H9 (cell line): ENCODE data around the gene C2orf68. TPM values are rescaled to one million over a fixed set of nuclear protein-coding genes. Genes with fewer than 3 reads are reported as not detected.

Experiments used
- DNase-seq: peaks from one replicate; pipeline ENCODE4 v3.0.0-alpha.2; 2017
- H2AFZ ChIP-seq: one replicate; pipeline ENCODE4 v1.6.1; 2013; ENCODE audit warnings: mild to moderate bottlenecking, low read length, control low read depth, moderate library complexity
- H2AK5ac ChIP-seq: 2 replicates; pipeline ENCODE4 v1.6.1; 2013; ENCODE audit warnings: low read length, control low read depth, mixed read lengths; ENCODE audit not compliant: insufficient read length
- H2BK120ac ChIP-seq: one replicate; pipeline ENCODE4 v1.6.1; 2013; ENCODE audit warnings: low read depth, mild to moderate bottlenecking, low read length, control low read depth, inconsistent platforms; ENCODE audit not compliant: poor library complexity, severe bottlenecking
- H2BK12ac ChIP-seq: 2 replicates; pipeline ENCODE4 v1.6.1; 2013; ENCODE audit warnings: low read length, control low read depth, mixed read lengths, low read depth; ENCODE audit not compliant: insufficient read length
- H2BK15ac ChIP-seq: 2 replicates; pipeline ENCODE4 v1.6.1; 2013; ENCODE audit warnings: low read depth, low read length, control low read depth
- H2BK20ac ChIP-seq: one replicate; pipeline ENCODE4 v1.6.1; 2013; ENCODE audit warnings: low read depth, mild to moderate bottlenecking, low read length, control low read depth, inconsistent platforms; ENCODE audit not compliant: poor library complexity, severe bottlenecking
- H2BK5ac ChIP-seq: 2 replicates; pipeline ENCODE4 v1.6.1; 2013; ENCODE audit warnings: low read length, control low read depth, mixed read lengths; ENCODE audit not compliant: insufficient read length
- H3K14ac ChIP-seq: 2 replicates; pipeline ENCODE4 v1.6.1; 2013; ENCODE audit warnings: low read length, control low read depth; ENCODE audit not compliant: insufficient read depth
- H3K18ac ChIP-seq: 2 replicates; pipeline ENCODE4 v1.6.1; 2013; ENCODE audit warnings: low read depth, mild to moderate bottlenecking, mixed read lengths, low read length, control low read depth; ENCODE audit not compliant: insufficient read length
- H3K23ac ChIP-seq: 2 replicates; pipeline ENCODE4 v1.6.1; 2013; ENCODE audit warnings: low read length, control low read depth, mixed read lengths, low read depth; ENCODE audit not compliant: insufficient read length
- H3K23me2 ChIP-seq: 2 replicates; pipeline ENCODE4 v1.6.1; 2013; ENCODE audit warnings: low read depth, mild to moderate bottlenecking, mixed read lengths, low read length, control low read depth; ENCODE audit not compliant: insufficient read length, poor library complexity, severe bottlenecking
- H3K27ac ChIP-seq: 2 replicates; pipeline ENCODE4 v1.5.1; 2013; ENCODE audit warnings: low read length, control low read depth, mixed read lengths, low read depth; ENCODE audit not compliant: insufficient read length
- H3K27me3 ChIP-seq: 2 replicates; pipeline ENCODE4 v1.6.1; 2013; ENCODE audit warnings: low read length, control low read depth, inconsistent platforms; ENCODE audit not compliant: insufficient read depth
- H3K4ac ChIP-seq: 2 replicates; pipeline ENCODE4 v1.6.1; 2013; ENCODE audit warnings: low read depth, mild to moderate bottlenecking, control low read depth, inconsistent platforms, low read length, moderate library complexity
- H3K4me1 ChIP-seq: 2 replicates; pipeline ENCODE4 v1.6.1; 2013; ENCODE audit warnings: low read length, control low read depth, inconsistent platforms; ENCODE audit not compliant: insufficient read depth
- H3K4me2 ChIP-seq: 2 replicates; pipeline ENCODE4 v1.6.1; 2013; ENCODE audit warnings: low read length, control low read depth, mixed read lengths; ENCODE audit not compliant: insufficient read length, insufficient read depth
- H3K56ac ChIP-seq: 2 replicates; pipeline ENCODE4 v1.6.1; 2013; ENCODE audit warnings: low read depth, mild to moderate bottlenecking, mixed read lengths, low read length, control low read depth; ENCODE audit not compliant: insufficient read length
- H3K79me1 ChIP-seq: 2 replicates; pipeline ENCODE4 v1.6.1; 2013; ENCODE audit warnings: low read depth, mild to moderate bottlenecking, moderate library complexity, low read length, control low read depth, inconsistent platforms; ENCODE audit not compliant: insufficient read depth, poor library complexity, severe bottlenecking
- H3K79me2 ChIP-seq: 2 replicates; pipeline ENCODE4 v1.6.1; 2013; ENCODE audit warnings: low read length, control low read depth, inconsistent platforms; ENCODE audit not compliant: insufficient read depth
- H3K9ac ChIP-seq: 2 replicates; pipeline ENCODE4 v1.6.1; 2013; ENCODE audit warnings: low read length, control low read depth, mixed read lengths; ENCODE audit not compliant: insufficient read length; ENCODE audit errors: extremely low read depth
- H3K9me3 ChIP-seq: one replicate; pipeline ENCODE4 v1.6.1; 2013; ENCODE audit warnings: low read depth, low read length, inconsistent platforms; ENCODE audit not compliant: control insufficient read depth
- H3T11ph ChIP-seq: one replicate; pipeline ENCODE4 v1.6.1; 2013; ENCODE audit warnings: mild to moderate bottlenecking, low read length, control low read depth, inconsistent platforms
- H4K20me1 ChIP-seq: one replicate; pipeline ENCODE4 v1.6.1; 2013; ENCODE audit not compliant: control insufficient read depth, insufficient read length, insufficient read depth
- H4K5ac ChIP-seq: 2 replicates; pipeline ENCODE4 v1.6.1; 2013; ENCODE audit warnings: low read depth, mild to moderate bottlenecking, mixed read lengths, low read length, control low read depth; ENCODE audit not compliant: insufficient read length
- H4K8ac ChIP-seq: replicated peaks from 2 replicates; pipeline ENCODE4 v1.6.1; 2013; ENCODE audit warnings: low read length, control low read depth, mixed read lengths, low read depth; ENCODE audit not compliant: insufficient read length
- H4K91ac ChIP-seq: 2 replicates; pipeline ENCODE4 v1.6.1; 2013; ENCODE audit warnings: low read depth, mild to moderate bottlenecking, moderate library complexity, mixed read lengths, low read length, control low read depth; ENCODE audit not compliant: insufficient read length
- H3K27ac Mint-ChIP-seq, 3 experiments: 2 replicates in 2 of 3; 3 replicates in 1 of 3; pipeline ENCODE4 v1.8.0; 2020 to 2021; ENCODE audit warnings: mixed read lengths in 3 of 3, mild to moderate bottlenecking in 1 of 3, moderate library complexity in 1 of 3
- H3K27me3 Mint-ChIP-seq: 2 replicates; pipeline ENCODE4 v1.8.0; 2021; ENCODE audit warnings: low read depth, mild to moderate bottlenecking, moderate library complexity, mixed read lengths
- H3K36me3 Mint-ChIP-seq, 3 experiments: 2 replicates in 2 of 3; 3 replicates in 1 of 3; pipeline ENCODE4 v1.8.0; 2020 to 2021; ENCODE audit warnings: low read depth in 3 of 3, mixed read lengths in 3 of 3; ENCODE audit not compliant: insufficient read depth in 1 of 3
- H3K4me1 Mint-ChIP-seq, 2 experiments: 2 replicates each; pipeline ENCODE4 v1.8.0; 2020; ENCODE audit warnings: mixed read lengths in 2 of 2
- H3K4me3 Mint-ChIP-seq, 2 experiments: 2 replicates in 1 of 2; 3 replicates in 1 of 2; pipeline ENCODE4 v1.8.0; 2020 to 2021; ENCODE audit warnings: mild to moderate bottlenecking in 2 of 2, mixed read lengths in 2 of 2, moderate library complexity in 1 of 2
- H3K9me3 Mint-ChIP-seq, 2 experiments: 2 replicates in 1 of 2; 3 replicates in 1 of 2; pipeline ENCODE4 v1.8.0; 2020; ENCODE audit warnings: mild to moderate bottlenecking in 2 of 2, mixed read lengths in 2 of 2, moderate library complexity in 1 of 2
- CTCF ChIP-seq: fragments of 200-600 bp; sonication (generic); conservative IDR thresholded peaks from 3 replicates; pipeline ENCODE4 v1.8.0; 2021; ENCODE audit warnings: antibody characterized with exemption, mild to moderate bottlenecking
- WGBS: extraction: QIAGEN DNeasy Blood & Tissue Kit; methylation state at CpG from one replicate; pipeline ENCODE4 v1.1.7; 2013; ENCODE audit warnings: missing lambda C conversion rate, low lambda C conversion rate, mixed read lengths; ENCODE audit not compliant: insufficient read length; ENCODE audit errors: extremely low coverage; 5-methylcytosine and 5-hydroxymethylcytosine counted together
- total RNA-seq: library from RNA; stranded (reverse); gene quantifications from 2 replicates; pipeline ENCODE4 v1.2.1, GENCODE V29; 2021

The C2orf68 gene
- total RNA-seq, 1 experiment from 2014 or later: 39.6 TPM

- H4K91ac ChIP-seq: no peak overlapping the region
- H3K9me3 ChIP-seq: no peaks in the 10 kb centered on the region
- no peaks in the 10 kb centered on the region for H3K23me2 ChIP-seq
- H3K4me1 Mint-ChIP-seq: no peaks in the 10 kb centered on the region
- H3T11ph ChIP-seq: no peak overlapping the region
- H3K4me1 ChIP-seq: no peaks in the 10 kb centered on the region
- no peak overlapping the region for H3K27ac ChIP-seq
- no peak overlapping the region for H3K18ac ChIP-seq
- H4K20me1 ChIP-seq: no peaks in the 10 kb centered on the region
- no peak overlapping the region for H2AFZ ChIP-seq
- no peaks in the 10 kb centered on the region; the same call in 1 of the 2 replicates for H3K27me3 Mint-ChIP-seq
- WGBS: no CpG with 5 or more reads among the region's 3 CpGs
- no peak for DNase-seq
- H4K5ac ChIP-seq: no peak overlapping the region
- no peak overlapping the region for H3K23ac ChIP-seq
- H3K14ac ChIP-seq: no peak overlapping the region
- no peak overlapping the region for H3K9ac ChIP-seq
- H2BK12ac ChIP-seq: no peak overlapping the region
- H3K27me3 ChIP-seq: no peaks in the 10 kb centered on the region
- peaks cover 54 to 93% (median 88%) of the 10 kb centered on the region in 3 experiments for H3K36me3 Mint-ChIP-seq
- H2BK15ac ChIP-seq: no peak overlapping the region
- H3K79me1 ChIP-seq: no peaks in the 10 kb centered on the region
- H3K56ac ChIP-seq: no peak overlapping the region
- H2BK120ac ChIP-seq: no peak overlapping the region
- H3K9me3 Mint-ChIP-seq: no peaks in the 10 kb centered on the region
- no peak overlapping the region for H3K4me3 Mint-ChIP-seq
- TF ChIP-seq CTCF: no peak
- H3K4me2 ChIP-seq: no peak overlapping the region
- H2BK20ac ChIP-seq: no peak overlapping the region
- H2AK5ac ChIP-seq: no peak overlapping the region
- no peak overlapping the region for H3K4ac ChIP-seq
- no peak overlapping the region for H4K8ac ChIP-seq
- H3K79me2 ChIP-seq: no peaks in the 10 kb centered on the region
- H2BK5ac ChIP-seq: no peak overlapping the region
- H3K27ac Mint-ChIP-seq: no peak overlapping the region
These were observed 30.9 kb upstream of the C2orf68 start for GRCh38 chr2:85642725-85643124.
